ENCODE data around the gene HS3ST3B1. TPM values are rescaled to one million over a fixed set of nuclear protein-coding genes. Genes with fewer than 3 reads are reported as not detected.

HS3ST3B1 gene
- total and polyA plus RNA-seq, 7 donors, result 0.23 to 1.6 (median 0.64) TPM

DNA sequence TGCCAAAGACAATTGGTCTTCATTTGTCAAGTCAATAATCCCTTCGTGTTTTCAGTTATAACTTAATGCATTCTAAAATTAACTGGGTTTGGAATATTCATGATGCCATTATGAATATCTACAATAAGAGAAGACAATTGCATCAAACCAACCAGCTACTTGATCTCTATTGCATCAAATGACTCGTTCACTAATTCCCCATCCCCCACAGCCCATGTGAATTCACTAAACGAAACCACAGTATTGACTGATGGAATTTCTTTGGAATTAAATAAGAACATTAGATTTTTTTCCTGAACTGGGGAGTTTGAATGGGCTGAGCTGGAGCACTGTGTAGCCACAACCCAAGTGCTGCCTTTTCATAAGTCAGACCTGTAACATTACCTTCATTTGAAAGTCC is 65.3 kb downstream of the HS3ST3B1 start:
- ATAC-seq, result no peak
- WGBS, 3 donors, result 65 to 85% (median 71%) methylated on average over 3 of the region's 3 CpGs
- intact Hi-C loops (cut with DNase I), result no loop called here
- TF ChIP-seq CTCF (IDR thresholded peaks at IDR 0.05), result no peak
- DNase-seq, result no peak
- H3K27me3 ChIP-seq (ENCODE audit: insufficient read depth in 3 of 3, low read length in 2 of 3), result peaks cover 0 to 2% (median 0%) of the 10 kb centered on the region in 3 donors
- H3K36me3 ChIP-seq (ENCODE audit: insufficient read depth in 1 of 2, low read depth in 1 of 2), result no peaks in the 10 kb centered on the region
- H3K9me3 ChIP-seq, result no peaks in the 10 kb centered on the region
- no peak overlapping the region for H3K4me3 ChIP-seq
- H3K27ac ChIP-seq, result no peak overlapping the region
- H3K4me1 ChIP-seq, result no peaks in the 10 kb centered on the region

DNA sequence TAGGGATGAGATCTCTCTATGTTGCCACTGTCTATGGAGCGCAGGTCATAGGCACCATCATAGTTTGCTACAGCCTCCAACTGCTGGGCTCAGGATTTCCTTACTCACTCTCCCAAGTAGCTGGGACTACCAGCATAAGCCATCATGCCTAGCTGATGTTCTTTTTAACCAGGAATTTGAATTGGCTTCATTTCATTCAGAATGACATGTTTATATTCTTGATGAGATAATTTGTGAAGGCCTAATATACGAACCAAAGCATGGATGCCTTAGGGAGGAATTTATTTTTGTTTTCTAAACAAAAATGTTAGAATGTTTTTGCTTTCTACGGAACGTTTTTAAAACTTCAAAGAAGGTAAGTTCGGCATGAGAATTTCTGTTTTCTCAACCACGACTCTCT is 71.6 kb downstream of the HS3ST3B1 start:
- TF ChIP-seq CTCF (IDR thresholded peaks at IDR 0.05), result no peak
- Histone ChIP-seq H3K27ac (no peak overlapping the region), H3K4me3 (no peak overlapping the region), H3K9me3 (no peaks in the 10 kb centered on the region), H3K36me3 (ENCODE audit: insufficient read depth in 1 of 2, low read depth in 1 of 2) (no peaks in the 10 kb centered on the region), H3K27me3 (ENCODE audit: insufficient read depth in 3 of 3, low read length in 2 of 3) (peaks cover 0 to 12% (median 0%) of the 10 kb centered on the region in 3 donors), H3K4me1 (no peaks in the 10 kb centered on the region)
- ATAC-seq (no peak), DNase-seq (no peak)
- WGBS, 3 donors, result 47 to 66% (median 53%) methylated on average over 6 of the region's 6 CpGs
- intact Hi-C loops (cut with DNase I), result no loop called here

DNA sequence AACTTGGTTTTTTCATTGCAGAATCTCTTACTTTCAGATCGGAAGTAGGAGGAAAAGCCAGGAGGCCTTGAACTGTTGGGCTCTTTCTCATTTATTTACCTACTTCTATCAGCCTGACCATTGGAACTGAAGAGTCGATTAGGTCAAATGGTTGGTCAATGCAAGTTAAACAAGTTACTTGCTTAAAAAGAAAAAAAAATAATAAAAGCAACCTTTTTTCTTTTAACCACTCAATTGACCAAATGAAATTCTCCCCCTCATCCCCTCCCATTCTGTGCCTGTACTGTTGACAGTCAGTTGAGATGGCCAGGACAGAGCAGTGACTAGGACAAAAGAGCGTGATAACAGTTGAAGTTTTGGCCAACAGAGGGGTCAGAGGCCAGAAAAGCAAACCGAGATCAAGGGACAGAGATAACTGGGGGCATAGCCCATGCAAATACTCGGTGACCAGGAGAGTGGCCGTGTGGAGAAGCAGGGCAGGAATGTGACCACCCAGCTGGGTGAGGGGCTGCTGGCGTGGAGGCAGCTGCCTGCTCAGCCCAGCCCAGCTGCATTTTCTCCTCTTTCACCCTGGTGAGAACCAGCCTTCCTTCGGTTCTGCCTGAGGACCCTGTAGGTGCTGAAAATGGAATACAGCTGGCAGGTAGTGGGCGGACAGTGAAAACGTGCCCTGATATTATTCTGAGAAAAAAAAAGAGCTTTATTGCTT is 72.2 kb downstream of the HS3ST3B1 start:
- Histone ChIP-seq H3K27ac (no peak overlapping the region), H3K4me1 (no peaks in the 10 kb centered on the region), H3K36me3 (ENCODE audit: insufficient read depth in 1 of 2, low read depth in 1 of 2) (no peaks in the 10 kb centered on the region), H3K27me3 (ENCODE audit: insufficient read depth in 3 of 3, low read length in 2 of 3) (peaks cover 0 to 12% (median 0%) of the 10 kb centered on the region in 3 donors), H3K9me3 (no peaks in the 10 kb centered on the region), H3K4me3 (no peak overlapping the region)
- TF ChIP-seq CTCF (IDR thresholded peaks at IDR 0.05), result no peak
- intact Hi-C loops (cut with DNase I), result no loop called here
- WGBS, 3 donors, result 31 to 33% (median 32%) methylated on average over 10 of the region's 10 CpGs
- DNase-seq (no peak), ATAC-seq (no peak)

DNA sequence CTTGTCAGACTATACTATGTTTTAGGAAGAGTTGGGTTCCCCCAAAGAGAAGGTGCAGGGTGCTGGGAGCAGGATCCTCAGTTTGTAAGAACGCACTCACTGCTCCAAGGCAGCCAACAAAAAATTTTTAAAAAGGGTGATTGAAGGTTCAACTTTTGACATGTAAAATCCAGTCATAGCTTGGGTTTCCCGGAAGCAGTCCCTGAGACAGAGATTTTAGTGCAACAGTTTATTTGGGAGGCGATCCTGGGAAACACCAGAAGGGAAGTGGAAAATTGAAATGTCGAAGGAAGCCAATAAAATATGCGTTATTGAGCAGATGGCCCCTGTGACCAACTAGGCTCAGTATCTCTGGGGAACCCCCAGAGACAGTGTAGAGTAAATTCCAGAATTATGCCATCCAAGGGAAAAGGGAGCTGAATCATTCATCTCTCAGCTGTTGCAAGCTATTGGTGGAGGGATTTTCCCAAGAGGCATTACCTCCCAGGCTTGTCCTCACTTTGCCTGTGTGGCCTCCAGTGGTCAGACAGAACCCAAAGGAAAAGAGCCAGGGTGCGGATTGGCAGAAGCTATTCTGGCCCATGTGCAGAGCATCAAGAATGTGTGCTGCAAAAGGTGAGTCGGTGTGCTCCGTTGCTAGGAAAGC is 72.9 kb downstream of the HS3ST3B1 start:
- DNase-seq (no peak), ATAC-seq (no peak)
- no peaks in the 10 kb centered on the region for H3K9me3 ChIP-seq
- peaks cover 0 to 12% (median 0%) of the 10 kb centered on the region in 3 donors for H3K27me3 ChIP-seq (ENCODE audit: insufficient read depth in 3 of 3, low read length in 2 of 3)
- H3K27ac ChIP-seq, result no peak overlapping the region
- H3K36me3 ChIP-seq (ENCODE audit: insufficient read depth in 1 of 2, low read depth in 1 of 2), result no peaks in the 10 kb centered on the region
- H3K4me1 ChIP-seq, result no peaks in the 10 kb centered on the region
- intact Hi-C loops (cut with DNase I), result no loop called here
- 20 to 37% (median 20%) methylated on average over 8 of the region's 8 CpGs for WGBS, 3 donors
- no peak overlapping the region for H3K4me3 ChIP-seq
- TF ChIP-seq CTCF (IDR thresholded peaks at IDR 0.05), result no peak
